Measurements from ENCODE around the gene MFNG.

GRCh38 chr22:37442135-37442534 lies 44.0 kb downstream of the MFNG start:
- TF ChIP-seq EZH2 (IDR thresholded peaks at IDR 0.05) (no peak), TCF7L2 (IDR thresholded peaks at IDR 0.05; ENCODE audit: borderline replicate concordance, extremely low read depth, insufficient read depth, insufficient read length) (no peak), RAD21 (IDR thresholded peaks at IDR 0.05; ENCODE audit: low read depth) (no peak), ATF3 (IDR thresholded peaks at IDR 0.05) (no peak), YY1 (IDR thresholded peaks at IDR 0.05; ENCODE audit: extremely low read depth, insufficient replicate concordance, low read depth, low read length) (no peak), POLR2A (IDR thresholded peaks at IDR 0.05; ENCODE audit: borderline replicate concordance, extremely low read depth, insufficient read depth, insufficient read length) (no peak), EZH2phosphoT487 (IDR thresholded peaks at IDR 0.05; ENCODE audit: borderline replicate concordance) (no peak), CTCF (IDR thresholded peaks at IDR 0.05 in 2 of 3, conservative IDR thresholded peaks at IDR 0.05 in 1 of 3; ENCODE audit: borderline replicate concordance in 1 of 3, insufficient read depth in 1 of 3, low read depth in 2 of 3, low read length in 2 of 3) (no peak), SIN3A (IDR thresholded peaks at IDR 0.05; ENCODE audit: low read depth) (no peak), SP1 (IDR thresholded peaks at IDR 0.05; ENCODE audit: low read depth) (no peak), POLR2AphosphoS5 (IDR thresholded peaks at IDR 0.05; ENCODE audit: low read depth, low read length) (no peak)
- TF ChIP-seq, protein P1, sequence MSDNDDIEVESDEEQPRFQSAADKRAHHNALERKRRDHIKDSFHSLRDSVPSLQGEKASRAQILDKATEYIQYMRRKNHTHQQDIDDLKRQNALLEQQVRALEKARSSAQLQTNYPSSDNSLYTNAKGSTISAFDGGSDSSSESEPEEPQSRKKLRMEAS (IDR thresholded peaks at IDR 0.05): no peak
- TF ChIP-seq, protein P2, sequence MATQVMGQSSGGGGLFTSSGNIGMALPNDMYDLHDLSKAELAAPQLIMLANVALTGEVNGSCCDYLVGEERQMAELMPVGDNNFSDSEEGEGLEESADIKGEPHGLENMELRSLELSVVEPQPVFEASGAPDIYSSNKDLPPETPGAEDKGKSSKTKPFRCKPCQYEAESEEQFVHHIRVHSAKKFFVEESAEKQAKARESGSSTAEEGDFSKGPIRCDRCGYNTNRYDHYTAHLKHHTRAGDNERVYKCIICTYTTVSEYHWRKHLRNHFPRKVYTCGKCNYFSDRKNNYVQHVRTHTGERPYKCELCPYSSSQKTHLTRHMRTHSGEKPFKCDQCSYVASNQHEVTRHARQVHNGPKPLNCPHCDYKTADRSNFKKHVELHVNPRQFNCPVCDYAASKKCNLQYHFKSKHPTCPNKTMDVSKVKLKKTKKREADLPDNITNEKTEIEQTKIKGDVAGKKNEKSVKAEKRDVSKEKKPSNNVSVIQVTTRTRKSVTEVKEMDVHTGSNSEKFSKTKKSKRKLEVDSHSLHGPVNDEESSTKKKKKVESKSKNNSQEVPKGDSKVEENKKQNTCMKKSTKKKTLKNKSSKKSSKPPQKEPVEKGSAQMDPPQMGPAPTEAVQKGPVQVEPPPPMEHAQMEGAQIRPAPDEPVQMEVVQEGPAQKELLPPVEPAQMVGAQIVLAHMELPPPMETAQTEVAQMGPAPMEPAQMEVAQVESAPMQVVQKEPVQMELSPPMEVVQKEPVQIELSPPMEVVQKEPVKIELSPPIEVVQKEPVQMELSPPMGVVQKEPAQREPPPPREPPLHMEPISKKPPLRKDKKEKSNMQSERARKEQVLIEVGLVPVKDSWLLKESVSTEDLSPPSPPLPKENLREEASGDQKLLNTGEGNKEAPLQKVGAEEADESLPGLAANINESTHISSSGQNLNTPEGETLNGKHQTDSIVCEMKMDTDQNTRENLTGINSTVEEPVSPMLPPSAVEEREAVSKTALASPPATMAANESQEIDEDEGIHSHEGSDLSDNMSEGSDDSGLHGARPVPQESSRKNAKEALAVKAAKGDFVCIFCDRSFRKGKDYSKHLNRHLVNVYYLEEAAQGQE (IDR thresholded peaks at IDR 0.05; ENCODE audit: low read depth): no peak

Data from HCT116 (cell line).